Renal cortical epithelial cell (primary cell): ENCODE data around the gene CPLX3. TPM values are rescaled to one million over a fixed set of nuclear protein-coding genes. Genes with fewer than 3 reads are reported as not detected.

Source experiments
- DNase-seq: peaks from one replicate; pipeline ENCODE4 v3.0.0-alpha.2; 2011; ENCODE audit warnings: low read depth
- total RNA-seq: library from RNA; depleted of rRNA; stranded (reverse); fragments of >200 nt; gene quantifications from 2 replicates; pipeline ENCODE4 v1.2.3, GENCODE V29; 2014

The CPLX3 gene
- total RNA-seq, 1 donor from 2014 or later: not detected

DNA sequence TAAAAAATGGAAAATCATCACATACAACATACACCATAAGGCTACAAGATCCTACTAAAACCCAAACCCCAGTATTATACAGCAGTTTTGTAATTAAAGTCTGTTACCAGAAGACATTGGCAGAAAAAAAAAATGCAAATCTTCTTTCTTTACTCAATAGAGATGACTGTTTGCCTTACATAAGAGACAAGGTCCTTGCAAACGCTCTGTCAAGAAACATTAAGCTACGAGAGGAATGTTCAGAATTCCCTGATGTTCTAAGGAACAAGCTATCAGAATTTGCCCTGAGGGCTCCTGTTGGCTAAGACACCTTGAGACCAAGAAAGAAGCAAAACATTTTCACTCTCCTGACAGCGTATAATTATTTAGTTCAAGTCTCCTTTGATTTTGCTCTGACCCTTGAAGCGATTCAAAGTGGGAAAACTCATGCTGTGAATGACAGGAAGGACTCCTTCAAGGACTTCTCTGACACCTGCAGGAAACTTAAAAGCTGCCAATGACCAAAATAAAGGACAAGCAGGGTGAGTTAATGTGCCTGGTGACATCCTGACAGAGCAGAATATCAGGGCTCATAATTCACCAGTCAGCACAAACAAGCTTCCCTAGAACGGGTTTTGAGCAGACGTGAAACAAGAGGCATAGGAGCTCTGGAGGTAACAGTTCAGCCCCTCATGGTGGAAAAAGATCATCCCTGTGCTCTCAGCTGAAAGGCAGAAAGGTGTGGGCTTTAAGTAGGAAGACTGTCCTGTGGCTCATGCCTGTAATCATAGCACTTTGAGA, 44.2 kb downstream of the CPLX3 start:
- DNase-seq: peak; percentile 86

DNA sequence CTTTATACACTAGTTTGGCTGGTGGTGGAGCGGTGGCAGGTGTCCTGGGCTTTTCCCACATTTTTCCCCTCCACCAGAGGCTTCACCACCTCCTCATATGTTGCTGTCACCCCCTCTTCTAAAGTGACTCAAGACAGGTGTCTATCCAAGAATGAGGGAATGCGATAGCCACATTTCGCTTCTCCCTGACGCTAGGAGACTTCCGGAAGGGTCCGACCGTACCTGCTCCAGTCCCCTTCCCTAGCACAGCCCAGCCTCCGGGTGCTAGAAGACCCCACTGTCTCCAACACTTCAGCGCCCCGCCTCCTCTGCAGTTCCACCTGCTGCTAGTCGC, 46.2 kb downstream of the CPLX3 start:
- no peak for DNase-seq

DNA sequence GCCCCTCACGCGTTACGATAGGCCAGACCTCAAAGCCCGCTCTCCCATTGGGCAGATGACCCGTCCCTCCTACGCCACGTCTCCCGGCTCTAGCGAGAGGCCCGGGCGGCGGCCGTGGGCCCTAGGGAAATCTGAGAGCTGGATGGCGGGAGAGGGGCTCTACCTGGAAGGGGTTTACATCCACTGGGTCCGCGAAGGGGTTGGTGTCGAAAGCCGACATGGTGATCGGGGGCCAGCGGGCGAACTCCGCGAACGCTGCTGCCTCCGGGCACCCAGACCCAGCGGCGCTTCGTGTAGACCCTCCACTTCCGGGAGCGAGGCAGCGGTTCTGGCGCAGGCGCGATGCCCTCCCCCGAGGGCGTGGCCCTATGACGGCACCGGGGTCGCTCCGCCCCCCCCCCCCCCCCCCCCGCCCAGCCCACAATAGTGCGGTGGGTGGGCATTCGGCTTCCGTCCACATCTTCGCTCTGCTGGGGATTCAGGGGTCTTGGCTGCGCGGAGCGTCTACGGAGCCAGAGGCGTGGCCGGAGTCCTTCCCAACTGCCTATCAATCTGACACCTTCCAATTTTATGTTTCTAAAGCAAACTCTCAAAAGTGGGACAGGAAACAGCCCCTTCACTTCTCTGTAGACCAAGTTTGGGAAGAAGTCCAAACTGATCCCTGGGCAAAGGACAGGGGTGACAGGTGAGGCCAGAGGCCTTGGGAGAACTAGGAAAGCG, 46.8 kb downstream of the CPLX3 start, which contains the start of gene SCAMP2:
Gene SCAMP2, minus strand, starts transcription at position 330 of the 720 bp plus-strand sequence. Its CDS starts 110 bp downstream, at position 220.
- DNase-seq: peak; percentile 88

DNA sequence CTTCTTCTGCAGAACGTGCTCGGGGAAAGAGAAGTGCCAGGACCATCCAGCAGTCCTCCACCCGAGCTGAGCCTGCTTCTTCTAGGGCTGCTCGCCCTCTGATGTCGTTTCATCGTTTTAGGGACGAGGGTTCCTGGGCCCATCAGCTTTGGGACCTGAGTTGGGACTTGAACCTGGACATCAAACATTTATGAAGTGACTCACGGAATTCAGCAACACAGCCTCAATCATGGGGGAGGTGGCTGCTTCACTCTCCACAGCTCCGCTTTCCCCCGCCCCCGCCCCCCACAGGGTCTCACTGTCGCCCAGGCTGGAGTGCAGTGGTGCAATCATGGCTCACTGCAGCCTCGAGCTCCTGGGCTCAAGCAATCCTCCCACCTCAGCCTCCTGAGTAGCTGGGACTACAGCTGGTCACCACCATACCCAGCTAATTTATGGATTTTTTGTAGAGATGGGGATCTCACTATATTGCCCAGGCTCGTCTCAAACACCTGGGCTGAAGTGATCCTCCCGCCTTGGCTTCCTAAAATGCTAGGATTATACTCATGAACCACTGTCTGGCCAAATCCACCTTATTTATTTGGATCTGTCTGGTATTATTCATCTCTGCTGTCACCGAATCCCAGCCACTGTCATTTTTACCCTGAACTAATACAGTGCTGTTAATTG, 47.5 kb downstream of the CPLX3 start:
- DNase-seq: no peak

DNA sequence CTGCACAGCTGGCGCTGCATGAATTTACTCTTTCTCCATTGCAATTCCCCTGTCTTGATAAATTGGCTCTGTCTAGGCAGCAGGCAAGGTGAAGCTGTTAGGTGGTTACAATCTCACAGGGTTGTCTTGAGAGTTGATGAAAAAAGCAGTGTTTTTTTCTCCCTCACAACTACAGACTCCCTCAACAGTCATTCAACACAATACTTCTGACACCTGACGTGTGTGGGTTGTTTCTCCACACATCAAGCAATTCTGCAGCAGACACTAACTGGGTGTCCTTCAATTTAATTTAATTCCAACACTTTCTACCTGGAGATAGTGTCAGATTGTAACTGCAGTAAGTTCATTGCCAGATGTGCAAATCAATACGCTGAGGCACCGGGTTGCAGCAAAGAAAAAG, 51.8 kb downstream of the CPLX3 start:
- DNase-seq: no peak

Other genes starting within 250 kb of the CPLX3 start
- 74.8 and 92.0 TPM in 2 replicates for gene CLK3, start 210.8 kb upstream of the CPLX3 start, total RNA-seq
- gene EDC3, start 130.6 kb upstream of the CPLX3 start, total RNA-seq: 5.4 and 16.5 TPM in 2 replicates
- gene CYP1A1, start 101.1 kb upstream of the CPLX3 start, total RNA-seq: 1.7 TPM in 1 of 2 replicates, not detected in the other
- gene CYP1A2, start 77.8 kb upstream of the CPLX3 start, total RNA-seq: not detected in 2 replicates
- 28.5 and 58.4 TPM in 2 replicates for gene CSK, start 44.5 kb upstream of the CPLX3 start, total RNA-seq
- not detected in 2 replicates for gene LMAN1L, start 13.8 kb upstream of the CPLX3 start, total RNA-seq
- 13.4 and 20.4 TPM in 2 replicates for gene ULK3, start 16.5 kb downstream of the CPLX3 start, total RNA-seq
- 19.4 and 64.5 TPM in 2 replicates for gene SCAMP2, start 46.7 kb downstream of the CPLX3 start, total RNA-seq
- gene MPI, start 63.4 kb downstream of the CPLX3 start, total RNA-seq: 57.3 and 86.6 TPM in 2 replicates
- 34.9 and 47.0 TPM in 2 replicates for gene FAM219B, start 80.2 kb downstream of the CPLX3 start, total RNA-seq
- 48.4 and 71.7 TPM in 2 replicates for gene COX5A, start 111.4 kb downstream of the CPLX3 start, total RNA-seq
- 2.1 and 3.3 TPM in 2 replicates for gene RPP25, start 130.1 kb downstream of the CPLX3 start, total RNA-seq
- gene SCAMP5, start 168.9 kb downstream of the CPLX3 start, total RNA-seq: 0.69 and 10.6 TPM in 2 replicates
- gene PPCDC, start 197.0 kb downstream of the CPLX3 start, total RNA-seq: 8.7 TPM in 2 replicates